ENCODE measurements around the gene ZMYM3.

DNA sequence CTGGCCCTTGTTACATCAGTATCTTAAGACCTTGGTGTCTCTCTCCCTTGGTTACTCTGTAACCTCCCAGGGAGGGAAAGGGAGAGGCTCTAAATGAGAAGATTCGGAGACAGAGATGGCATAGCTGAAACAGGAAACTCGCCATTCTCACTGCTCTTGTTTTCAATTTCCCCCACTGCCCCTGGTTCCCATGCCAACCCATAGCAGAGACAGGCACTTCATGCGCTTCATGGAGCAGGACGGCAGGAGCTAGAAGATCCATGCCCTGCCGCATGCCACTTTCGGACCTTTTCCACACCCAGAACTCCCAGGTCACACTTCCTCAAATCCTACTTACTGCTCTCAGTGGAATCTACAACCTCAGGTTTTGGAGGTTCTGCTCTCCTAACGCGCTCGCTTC lies 3.1 kb downstream of the ZMYM3 start:
- TF ChIP-seq, protein P1, sequence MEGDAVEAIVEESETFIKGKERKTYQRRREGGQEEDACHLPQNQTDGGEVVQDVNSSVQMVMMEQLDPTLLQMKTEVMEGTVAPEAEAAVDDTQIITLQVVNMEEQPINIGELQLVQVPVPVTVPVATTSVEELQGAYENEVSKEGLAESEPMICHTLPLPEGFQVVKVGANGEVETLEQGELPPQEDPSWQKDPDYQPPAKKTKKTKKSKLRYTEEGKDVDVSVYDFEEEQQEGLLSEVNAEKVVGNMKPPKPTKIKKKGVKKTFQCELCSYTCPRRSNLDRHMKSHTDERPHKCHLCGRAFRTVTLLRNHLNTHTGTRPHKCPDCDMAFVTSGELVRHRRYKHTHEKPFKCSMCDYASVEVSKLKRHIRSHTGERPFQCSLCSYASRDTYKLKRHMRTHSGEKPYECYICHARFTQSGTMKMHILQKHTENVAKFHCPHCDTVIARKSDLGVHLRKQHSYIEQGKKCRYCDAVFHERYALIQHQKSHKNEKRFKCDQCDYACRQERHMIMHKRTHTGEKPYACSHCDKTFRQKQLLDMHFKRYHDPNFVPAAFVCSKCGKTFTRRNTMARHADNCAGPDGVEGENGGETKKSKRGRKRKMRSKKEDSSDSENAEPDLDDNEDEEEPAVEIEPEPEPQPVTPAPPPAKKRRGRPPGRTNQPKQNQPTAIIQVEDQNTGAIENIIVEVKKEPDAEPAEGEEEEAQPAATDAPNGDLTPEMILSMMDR (IDR thresholded peaks at IDR 0.05) = no peak
- no peak for TF ChIP-seq POLR2A (IDR thresholded peaks at IDR 0.05)

Data from right lobe of liver (tissue), 4 donors.